HepG2 (cell line): ENCODE data around the gene FITM1. TPM values are rescaled to one million over a fixed set of nuclear protein-coding genes. Genes with fewer than 3 reads are reported as not detected.

ENCODE experiments used
- ARHGAP35 ChIP-seq: sonication (generic); formaldehyde crosslinking; IDR thresholded peaks from 2 replicates; pipeline ENCODE4 v1.9.0; 2022; ENCODE audit warnings: mild to moderate bottlenecking, inconsistent platforms, moderate library complexity, missing genetic modification reagents, borderline replicate concordance
- BHLHE40 ChIP-seq: IDR thresholded peaks from 2 replicates; pipeline ENCODE4 v1.6.1; 2011; ENCODE audit warnings: low read length, improper control_type of control experiment
- GLI4 ChIP-seq: sonication (generic); formaldehyde crosslinking; IDR thresholded peaks from 2 replicates; pipeline ENCODE4 v1.5.1; 2020; ENCODE audit warnings: missing genetic modification reagents, mild to moderate bottlenecking, moderate library complexity, borderline replicate concordance
- IKZF4 ChIP-seq: sonication (generic); formaldehyde crosslinking; IDR thresholded peaks from 2 replicates; pipeline ENCODE4 v1.5.1; 2020; ENCODE audit warnings: borderline replicate concordance, mild to moderate bottlenecking, low read depth, missing genetic modification reagents; ENCODE audit errors: not compliant biosample characterization
- JUND ChIP-seq: sonication (generic); formaldehyde crosslinking; IDR thresholded peaks from 2 replicates; pipeline ENCODE4 v1.8.0; 2022; ENCODE audit warnings: mild to moderate bottlenecking, missing genetic modification reagents
- MEIS1 ChIP-seq: sonication (generic); formaldehyde crosslinking; IDR thresholded peaks from 2 replicates; pipeline ENCODE4 v1.9.0; 2021; ENCODE audit warnings: mild to moderate bottlenecking, missing genetic modification reagents, moderate library complexity, borderline replicate concordance
- NFRKB ChIP-seq: fragments of 450-650 bp; IDR thresholded peaks from 2 replicates; pipeline ENCODE4 v1.6.1; 2017
- REXO4 ChIP-seq: sonication (generic); formaldehyde crosslinking; IDR thresholded peaks from 2 replicates; pipeline ENCODE4 v1.8.0; 2022; ENCODE audit warnings: missing genetic modification reagents, mild to moderate bottlenecking, borderline replicate concordance
- RNF2 ChIP-seq: fragments of 450-650 bp; conservative IDR thresholded peaks from 2 replicates; pipeline ENCODE4 v1.6.1; 2016; ENCODE audit warnings: low read depth
- SAFB2 ChIP-seq: sonication (generic); formaldehyde crosslinking; IDR thresholded peaks from 2 replicates; pipeline ENCODE4 v1.5.1; 2020; ENCODE audit warnings: missing genetic modification reagents, low read depth, mild to moderate bottlenecking, borderline replicate concordance
- SCMH1 ChIP-seq: sonication (generic); formaldehyde crosslinking; IDR thresholded peaks from 2 replicates; pipeline ENCODE4 v1.9.0; 2021; ENCODE audit warnings: missing genetic modification reagents, mild to moderate bottlenecking, borderline replicate concordance
- SMARCC2 ChIP-seq: fragments of 450-650 bp; IDR thresholded peaks from 2 replicates; pipeline ENCODE4 v1.6.1; 2017; ENCODE audit warnings: antibody characterized with exemption, mild to moderate bottlenecking
- ZMYM4 ChIP-seq: sonication (generic); formaldehyde crosslinking; IDR thresholded peaks from 2 replicates; pipeline ENCODE4 v1.8.1; 2023; ENCODE audit warnings: mild to moderate bottlenecking, missing genetic modification reagents
- ZNF143 ChIP-seq: sonication (generic); formaldehyde crosslinking; IDR thresholded peaks from 2 replicates; pipeline ENCODE4 v1.4.0; 2020; ENCODE audit warnings: missing genetic modification reagents
- ZNF562 ChIP-seq: sonication (generic); formaldehyde crosslinking; IDR thresholded peaks from 2 replicates; pipeline ENCODE4 v1.8.0; 2022; ENCODE audit warnings: missing genetic modification reagents, borderline replicate concordance
- ZNF660 ChIP-seq: sonication (generic); formaldehyde crosslinking; IDR thresholded peaks from 2 replicates; pipeline ENCODE4 v1.5.1; 2020; ENCODE audit warnings: mild to moderate bottlenecking, low read depth, missing genetic modification reagents, borderline replicate concordance
- ZNF883 ChIP-seq: sonication (generic); formaldehyde crosslinking; IDR thresholded peaks from 2 replicates; pipeline ENCODE4 v1.5.1; 2020; ENCODE audit warnings: mild to moderate bottlenecking, missing genetic modification reagents; ENCODE audit errors: not compliant biosample characterization
- polyA plus RNA-seq, 8 experiments: library from polyadenylated mRNA; depleted of rRNA in 3 of 8; stranded (reverse) in 7 of 8; unstranded in 1 of 8; fragments of >200 nt; fragmentation: Illumina TruSeq in 4 of 8; extraction: Trizol in 4 of 8; gene quantifications; 2 replicates each; pipeline versions ENCODE4 v1.2.1 to v1.2.3, GENCODE V29; 2011 to 2016; ENCODE audit warnings: low read depth in 4 of 8, missing spikeins in 1 of 8, mixed read lengths in 1 of 8; ENCODE audit not compliant: insufficient read depth in 1 of 8
- total RNA-seq, 5 experiments: library from RNA; depleted of rRNA; stranded (reverse); fragments of >200 nt; fragmentation: Illumina TruSeq; extraction: Trizol; gene quantifications; 2 replicates each; pipeline ENCODE4 v1.2.3, GENCODE V29; 2016; ENCODE audit warnings: low read depth in 1 of 5
- TF ChIP-seq, protein P1 (sequence below): sonication (generic); formaldehyde crosslinking; IDR thresholded peaks from 2 replicates; pipeline ENCODE4 v1.4.0; 2020; ENCODE audit warnings: missing genetic modification reagents
- TF ChIP-seq, protein P2 (sequence below): sonication (generic); formaldehyde crosslinking; IDR thresholded peaks from 2 replicates; pipeline ENCODE4 v1.4.0; 2020; ENCODE audit warnings: mild to moderate bottlenecking, missing genetic modification reagents
- TF ChIP-seq, protein P3 (sequence below): sonication (generic); formaldehyde crosslinking; IDR thresholded peaks from 2 replicates; pipeline ENCODE4 v1.5.1; 2020; ENCODE audit warnings: mild to moderate bottlenecking, missing genetic modification reagents, moderate library complexity
- TF ChIP-seq, protein P4 (sequence below): sonication (generic); formaldehyde crosslinking; IDR thresholded peaks from 2 replicates; pipeline ENCODE4 v1.4.0; 2020; ENCODE audit warnings: missing genetic modification reagents, low read depth, mild to moderate bottlenecking, borderline replicate concordance

FITM1 gene
- total and polyA plus RNA-seq, 2 of the 13 experiments (the other 11 are each of a cell fraction or from before 2014, with no cell fraction given), result 2.7 to 5.8 TPM

DNA sequence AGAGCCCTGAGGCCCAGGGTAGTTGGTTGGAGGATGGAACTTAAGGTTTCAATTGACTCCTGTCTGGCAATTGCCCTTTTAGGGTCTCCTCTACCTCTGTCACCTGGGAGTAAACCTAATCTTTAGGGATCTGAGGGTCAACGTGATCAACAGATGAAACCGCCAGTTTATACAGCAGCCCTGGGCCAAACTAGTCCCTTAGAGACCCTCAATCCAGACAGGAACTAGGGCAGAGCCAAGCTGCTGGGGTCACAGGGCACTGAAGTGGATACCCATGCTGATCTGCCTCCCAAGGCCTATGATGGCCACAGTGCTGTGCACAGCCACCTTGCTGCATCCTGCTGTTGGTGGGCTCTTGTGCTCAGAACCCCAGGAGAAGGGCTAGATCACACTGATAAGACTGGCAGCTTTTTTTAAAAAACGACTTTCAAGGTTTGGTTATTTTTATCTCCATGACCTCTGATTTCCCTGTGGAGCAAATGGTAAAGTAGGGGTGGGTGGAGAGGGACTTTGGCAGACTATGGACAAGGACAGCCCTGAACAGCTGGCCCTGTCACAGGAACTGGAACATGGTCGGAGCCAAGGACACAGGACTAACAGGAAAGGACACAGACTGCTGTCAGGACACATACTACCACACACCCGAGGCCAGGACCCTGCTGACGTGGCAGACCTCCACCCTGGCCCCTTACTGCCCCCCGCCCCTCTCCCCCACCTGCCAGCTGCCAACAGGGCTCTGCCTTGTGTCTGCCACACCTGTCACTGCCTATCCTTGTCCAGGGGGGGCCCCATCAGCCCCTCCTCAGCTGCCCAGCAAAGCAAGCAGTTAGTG is 474 bp downstream of the FITM1 start (continued):
- TF ChIP-seq GLI4 (no peak; the same call in 1 of the 2 replicates), SCMH1 (no peak), REXO4 (CRISPR knock-in tag) (no peak), BHLHE40 (no peak), ARHGAP35 (CRISPR knock-in tag) (0 out of 2 replicates have a peak, but pooled peaks have one; percentile 72), SAFB2 (CRISPR knock-in tag) (0 out of 2 replicates have a peak, but pooled peaks have one; percentile 79), JUND (no peak), ZNF562 (CRISPR knock-in tag) (no peak), RNF2 (no peak), ZMYM4 (peak; percentile 69; the same call in 1 of the 2 replicates), ZNF883 (CRISPR knock-in tag) (peak; percentile 58), MEIS1 (CRISPR knock-in tag) (peak; percentile 75; the same call in 1 of the 2 replicates), NFRKB (no peak), SMARCC2 (no peak), ZNF660 (CRISPR knock-in tag) (no peak), ZNF143 (CRISPR knock-in tag) (no peak), IKZF4 (CRISPR knock-in tag) (no peak)
- TF ChIP-seq, protein P1, sequence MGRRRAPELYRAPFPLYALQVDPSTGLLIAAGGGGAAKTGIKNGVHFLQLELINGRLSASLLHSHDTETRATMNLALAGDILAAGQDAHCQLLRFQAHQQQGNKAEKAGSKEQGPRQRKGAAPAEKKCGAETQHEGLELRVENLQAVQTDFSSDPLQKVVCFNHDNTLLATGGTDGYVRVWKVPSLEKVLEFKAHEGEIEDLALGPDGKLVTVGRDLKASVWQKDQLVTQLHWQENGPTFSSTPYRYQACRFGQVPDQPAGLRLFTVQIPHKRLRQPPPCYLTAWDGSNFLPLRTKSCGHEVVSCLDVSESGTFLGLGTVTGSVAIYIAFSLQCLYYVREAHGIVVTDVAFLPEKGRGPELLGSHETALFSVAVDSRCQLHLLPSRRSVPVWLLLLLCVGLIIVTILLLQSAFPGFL, result no peak
- TF ChIP-seq, protein P2, sequence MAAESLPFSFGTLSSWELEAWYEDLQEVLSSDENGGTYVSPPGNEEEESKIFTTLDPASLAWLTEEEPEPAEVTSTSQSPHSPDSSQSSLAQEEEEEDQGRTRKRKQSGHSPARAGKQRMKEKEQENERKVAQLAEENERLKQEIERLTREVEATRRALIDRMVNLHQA (CRISPR knock-in tag), result no peak
- TF ChIP-seq, protein P3, sequence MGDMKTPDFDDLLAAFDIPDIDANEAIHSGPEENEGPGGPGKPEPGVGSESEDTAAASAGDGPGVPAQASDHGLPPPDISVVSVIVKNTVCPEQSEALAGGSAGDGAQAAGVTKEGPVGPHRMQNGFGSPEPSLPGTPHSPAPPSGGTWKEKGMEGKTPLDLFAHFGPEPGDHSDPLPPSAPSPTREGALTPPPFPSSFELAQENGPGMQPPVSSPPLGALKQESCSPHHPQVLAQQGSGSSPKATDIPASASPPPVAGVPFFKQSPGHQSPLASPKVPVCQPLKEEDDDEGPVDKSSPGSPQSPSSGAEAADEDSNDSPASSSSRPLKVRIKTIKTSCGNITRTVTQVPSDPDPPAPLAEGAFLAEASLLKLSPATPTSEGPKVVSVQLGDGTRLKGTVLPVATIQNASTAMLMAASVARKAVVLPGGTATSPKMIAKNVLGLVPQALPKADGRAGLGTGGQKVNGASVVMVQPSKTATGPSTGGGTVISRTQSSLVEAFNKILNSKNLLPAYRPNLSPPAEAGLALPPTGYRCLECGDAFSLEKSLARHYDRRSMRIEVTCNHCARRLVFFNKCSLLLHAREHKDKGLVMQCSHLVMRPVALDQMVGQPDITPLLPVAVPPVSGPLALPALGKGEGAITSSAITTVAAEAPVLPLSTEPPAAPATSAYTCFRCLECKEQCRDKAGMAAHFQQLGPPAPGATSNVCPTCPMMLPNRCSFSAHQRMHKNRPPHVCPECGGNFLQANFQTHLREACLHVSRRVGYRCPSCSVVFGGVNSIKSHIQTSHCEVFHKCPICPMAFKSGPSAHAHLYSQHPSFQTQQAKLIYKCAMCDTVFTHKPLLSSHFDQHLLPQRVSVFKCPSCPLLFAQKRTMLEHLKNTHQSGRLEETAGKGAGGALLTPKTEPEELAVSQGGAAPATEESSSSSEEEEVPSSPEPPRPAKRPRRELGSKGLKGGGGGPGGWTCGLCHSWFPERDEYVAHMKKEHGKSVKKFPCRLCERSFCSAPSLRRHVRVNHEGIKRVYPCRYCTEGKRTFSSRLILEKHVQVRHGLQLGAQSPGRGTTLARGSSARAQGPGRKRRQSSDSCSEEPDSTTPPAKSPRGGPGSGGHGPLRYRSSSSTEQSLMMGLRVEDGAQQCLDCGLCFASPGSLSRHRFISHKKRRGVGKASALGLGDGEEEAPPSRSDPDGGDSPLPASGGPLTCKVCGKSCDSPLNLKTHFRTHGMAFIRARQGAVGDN, result peak; percentile 85
- TF ChIP-seq, protein P4, sequence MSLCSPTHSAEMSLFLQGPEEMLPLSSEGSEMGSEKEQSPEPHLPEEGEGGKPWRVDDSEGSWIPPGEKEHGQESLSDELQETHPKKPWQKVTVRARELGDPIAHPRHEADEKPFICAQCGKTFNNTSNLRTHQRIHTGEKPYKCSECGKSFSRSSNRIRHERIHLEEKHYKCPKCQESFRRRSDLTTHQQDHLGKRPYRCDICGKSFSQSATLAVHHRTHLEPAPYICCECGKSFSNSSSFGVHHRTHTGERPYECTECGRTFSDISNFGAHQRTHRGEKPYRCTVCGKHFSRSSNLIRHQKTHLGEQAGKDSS (CRISPR knock-in tag), result no peak
